GM12873 (cell line): Measurements from ENCODE around the gene EXOC7.

ENCODE experiments used
- CTCF ChIP-seq: IDR thresholded peaks from 2 replicates; pipeline ENCODE4 v1.5.1; 2012; ENCODE audit warnings: low read depth, mild to moderate bottlenecking, moderate library complexity, low read length, control low read depth; ENCODE audit not compliant: insufficient read depth; ENCODE audit errors: missing control alignments

The EXOC7 gene

DNA sequence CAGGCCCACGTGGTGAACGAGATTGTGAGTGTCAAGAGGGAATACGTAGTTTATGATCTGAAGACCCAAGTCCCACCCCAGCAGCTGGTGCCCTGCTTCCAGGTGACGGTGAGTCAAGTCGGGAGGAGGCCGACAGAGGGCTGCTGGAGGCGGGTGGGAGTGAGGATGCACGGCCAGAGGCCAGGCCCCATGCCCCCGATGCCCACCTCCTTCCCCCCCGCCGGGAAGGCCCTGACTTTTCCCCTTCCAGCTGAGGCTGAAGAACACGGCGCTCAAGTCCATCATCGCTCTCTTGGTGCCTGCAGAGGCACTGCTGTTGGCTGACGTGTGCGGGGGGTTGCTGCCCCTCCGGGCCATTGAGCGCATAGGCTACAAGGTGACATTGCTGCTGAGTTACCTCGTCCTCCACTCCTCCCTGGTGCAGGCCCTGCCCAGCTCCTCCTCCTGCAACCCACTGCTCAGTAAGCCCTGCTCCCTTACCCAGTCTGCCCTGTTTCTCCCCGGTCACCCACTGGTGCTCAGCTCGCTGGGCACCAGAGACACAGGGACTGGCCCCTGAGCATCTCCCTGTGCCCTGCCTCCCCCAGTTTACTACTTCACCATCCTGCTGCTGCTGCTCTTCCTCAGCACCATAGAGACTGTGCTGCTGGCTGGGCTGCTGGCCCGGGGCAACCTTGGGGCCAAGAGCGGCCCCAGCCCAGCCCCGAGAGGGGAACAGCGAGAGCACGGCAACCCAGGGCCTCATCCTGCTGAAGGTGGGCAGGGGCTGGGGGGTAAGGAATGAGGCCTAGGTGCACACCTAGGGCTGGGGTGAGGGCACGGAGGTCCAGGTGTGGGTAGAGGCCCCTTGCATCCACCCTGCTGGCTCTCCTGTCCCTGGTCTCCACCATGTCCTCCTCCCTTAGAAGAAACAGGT lies 22.0 kb downstream of the EXOC7 start:
- no peak for TF ChIP-seq CTCF

- TF ChIP-seq CTCF = no peak
These were observed 22.8 kb downstream of the EXOC7 start for GRCh38 chr17:76080768-76081287.

DNA sequence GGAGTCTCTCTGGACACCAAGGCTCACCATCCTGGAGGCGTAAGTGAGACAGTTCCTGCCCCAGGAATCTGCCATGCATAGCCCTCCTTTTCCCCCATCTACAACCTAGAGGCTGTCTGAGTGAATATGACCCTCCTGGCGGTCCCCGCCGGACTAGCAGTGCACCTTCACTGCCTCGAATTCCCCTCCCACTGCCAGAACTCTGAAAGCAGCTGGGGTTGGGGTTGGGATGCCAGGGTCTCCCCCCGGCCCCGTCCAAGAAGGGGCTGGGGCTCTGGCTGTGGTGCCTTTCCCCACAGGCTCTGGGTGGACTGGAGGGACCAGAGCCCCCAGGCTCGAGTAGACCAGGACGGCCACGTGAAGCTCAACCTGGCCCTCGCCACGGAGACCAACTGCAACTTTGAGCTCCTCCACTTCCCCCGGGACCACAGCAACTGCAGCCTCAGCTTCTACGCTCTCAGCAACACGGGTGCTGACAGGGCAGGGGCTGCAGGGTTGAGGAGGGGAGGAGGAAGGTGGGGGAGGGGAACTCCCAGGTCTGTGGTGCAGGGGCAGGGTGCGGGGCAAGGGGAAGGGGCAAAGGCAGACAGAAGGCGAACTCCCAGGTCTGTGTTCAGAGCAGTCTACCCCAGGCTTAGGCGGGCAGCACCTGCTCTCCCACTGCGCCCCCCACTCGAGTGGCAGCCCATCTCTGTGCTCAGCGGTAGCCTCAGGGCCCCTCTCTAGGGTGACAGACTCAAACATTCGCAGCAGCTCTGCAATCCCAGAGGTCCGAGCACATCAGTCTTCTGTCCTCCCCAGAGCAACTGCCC lies 23.4 kb downstream of the EXOC7 start:
- TF ChIP-seq CTCF = peak; percentile 27

GRCh38 chr17:76079535-76079955 lies 24.0 kb downstream of the EXOC7 start:
- TF ChIP-seq CTCF = no peak

DNA sequence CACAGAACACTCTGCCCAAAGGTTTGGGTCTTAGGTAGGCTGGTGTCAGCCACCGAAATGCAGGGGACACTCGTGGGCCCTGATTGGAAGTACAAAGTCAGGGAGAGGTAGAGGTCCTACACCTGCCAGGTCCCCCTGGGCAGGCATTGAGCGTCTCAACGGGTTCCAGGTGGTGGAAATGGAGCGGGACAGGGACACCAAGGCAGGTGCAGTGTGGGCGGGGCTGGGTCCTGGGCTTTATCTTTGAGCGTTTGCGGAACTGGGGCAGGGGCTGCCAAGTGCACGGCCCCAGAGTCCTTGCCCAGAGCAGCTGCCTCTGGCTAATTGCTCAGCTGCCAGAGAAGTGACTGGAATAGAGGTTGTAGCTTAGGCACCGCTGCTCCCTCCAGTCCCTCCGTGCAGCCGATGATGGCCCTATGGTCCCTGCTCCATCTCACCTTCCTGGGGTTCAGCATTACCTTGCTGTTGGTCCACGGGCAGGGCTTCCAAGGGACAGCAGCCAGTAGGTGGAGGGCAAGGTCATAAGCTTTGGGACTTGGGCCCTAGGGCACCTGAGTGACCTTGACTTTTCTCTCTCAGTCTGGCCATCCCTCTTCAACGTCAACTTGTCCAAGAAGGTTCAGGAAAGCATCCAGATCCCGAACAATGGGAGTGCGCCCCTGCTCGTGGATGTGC lies 24.6 kb downstream of the EXOC7 start, which contains the start of gene ZACN:
TSS of gene ZACN (plus strand) at position 323 of the 675 bp plus-strand sequence. CDS start at position 406, 83 bp downstream.
- no peak for TF ChIP-seq CTCF

DNA sequence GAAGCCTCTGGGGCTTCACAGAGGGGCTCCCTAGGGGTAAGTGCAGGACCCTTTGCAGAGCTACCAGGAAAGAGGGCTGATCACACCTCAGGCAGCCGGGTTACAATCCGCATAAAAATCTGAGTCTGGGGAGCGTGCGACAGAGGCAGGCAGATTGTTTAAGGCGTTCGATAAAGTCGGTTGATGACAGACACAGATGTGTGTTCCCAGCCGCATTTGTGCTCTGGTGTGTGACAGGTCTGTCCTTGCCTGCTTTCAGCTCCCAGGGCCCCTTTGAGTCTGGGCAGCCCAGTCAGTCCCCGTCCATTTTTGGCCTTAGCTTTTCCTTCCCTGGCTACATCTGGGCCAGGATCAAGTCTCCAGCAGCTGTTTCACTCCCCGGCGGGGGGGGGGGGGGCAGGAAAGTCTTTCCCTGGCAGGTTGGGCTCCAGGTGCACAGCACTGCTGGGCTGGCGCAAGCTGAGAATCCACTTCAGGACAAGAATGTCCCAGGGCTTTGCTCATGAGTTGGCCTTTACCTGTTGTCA lies 25.9 kb downstream of the EXOC7 start:
- no peak for TF ChIP-seq CTCF
